GM12875 (cell line): ENCODE results near the gene FLT1.

Experiments
- H3K4me3 ChIP-seq: one replicate; pipeline ENCODE4 v1.5.1; 2011; ENCODE audit warnings: low read depth, low read length, control low read depth
- TF ChIP-seq, protein P1 (sequence below): IDR thresholded peaks from 2 replicates; pipeline ENCODE4 v1.5.1; 2011; ENCODE audit warnings: low read depth, mild to moderate bottlenecking, control low read depth, inconsistent platforms, low read length, moderate library complexity, borderline replicate concordance; ENCODE audit not compliant: insufficient read depth

FLT1 gene

DNA sequence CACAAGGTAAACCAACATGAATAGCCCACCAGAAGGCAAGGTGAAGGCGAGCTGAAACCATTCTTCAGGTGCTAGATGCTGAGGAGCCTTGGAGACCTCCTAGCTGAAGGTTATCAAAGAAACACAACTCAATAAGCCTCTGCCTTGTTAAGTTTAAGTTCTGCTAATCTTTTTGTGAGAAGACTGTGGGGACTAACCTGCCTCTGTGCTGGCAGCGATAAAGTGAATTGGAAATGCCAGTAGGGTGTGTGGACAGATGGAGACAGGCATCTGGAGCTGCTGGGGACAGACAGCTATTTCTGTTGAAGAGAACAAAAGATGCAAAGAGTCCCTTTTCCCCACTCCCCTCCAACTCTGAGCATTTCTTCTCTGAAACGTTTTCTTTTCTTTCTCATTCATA, 33.5 kb upstream of the FLT1 start:
- TF ChIP-seq, protein P1, sequence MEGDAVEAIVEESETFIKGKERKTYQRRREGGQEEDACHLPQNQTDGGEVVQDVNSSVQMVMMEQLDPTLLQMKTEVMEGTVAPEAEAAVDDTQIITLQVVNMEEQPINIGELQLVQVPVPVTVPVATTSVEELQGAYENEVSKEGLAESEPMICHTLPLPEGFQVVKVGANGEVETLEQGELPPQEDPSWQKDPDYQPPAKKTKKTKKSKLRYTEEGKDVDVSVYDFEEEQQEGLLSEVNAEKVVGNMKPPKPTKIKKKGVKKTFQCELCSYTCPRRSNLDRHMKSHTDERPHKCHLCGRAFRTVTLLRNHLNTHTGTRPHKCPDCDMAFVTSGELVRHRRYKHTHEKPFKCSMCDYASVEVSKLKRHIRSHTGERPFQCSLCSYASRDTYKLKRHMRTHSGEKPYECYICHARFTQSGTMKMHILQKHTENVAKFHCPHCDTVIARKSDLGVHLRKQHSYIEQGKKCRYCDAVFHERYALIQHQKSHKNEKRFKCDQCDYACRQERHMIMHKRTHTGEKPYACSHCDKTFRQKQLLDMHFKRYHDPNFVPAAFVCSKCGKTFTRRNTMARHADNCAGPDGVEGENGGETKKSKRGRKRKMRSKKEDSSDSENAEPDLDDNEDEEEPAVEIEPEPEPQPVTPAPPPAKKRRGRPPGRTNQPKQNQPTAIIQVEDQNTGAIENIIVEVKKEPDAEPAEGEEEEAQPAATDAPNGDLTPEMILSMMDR = no peak
- H3K4me3 ChIP-seq = no peak overlapping the region

DNA sequence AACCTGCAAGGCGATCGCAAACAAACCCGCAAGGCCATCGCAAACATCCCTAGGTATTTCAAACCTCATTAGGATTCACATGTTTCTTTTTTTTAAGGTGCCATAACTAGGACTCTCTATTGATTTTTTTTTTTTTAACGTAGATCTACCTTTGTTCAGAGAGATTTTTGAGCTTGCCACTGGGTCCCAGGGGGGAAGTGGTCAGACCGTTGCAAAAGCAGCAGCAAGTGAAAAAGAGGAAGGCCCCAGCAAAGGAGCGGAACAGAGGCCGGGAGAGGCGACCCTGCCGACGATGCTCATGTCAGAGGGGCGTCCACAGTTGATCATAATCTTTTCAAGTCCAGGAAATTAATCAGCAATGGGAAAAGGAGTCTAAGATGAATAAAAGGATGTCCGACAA, 32.7 kb upstream of the FLT1 start:
- TF ChIP-seq, protein P1 = no peak

DNA sequence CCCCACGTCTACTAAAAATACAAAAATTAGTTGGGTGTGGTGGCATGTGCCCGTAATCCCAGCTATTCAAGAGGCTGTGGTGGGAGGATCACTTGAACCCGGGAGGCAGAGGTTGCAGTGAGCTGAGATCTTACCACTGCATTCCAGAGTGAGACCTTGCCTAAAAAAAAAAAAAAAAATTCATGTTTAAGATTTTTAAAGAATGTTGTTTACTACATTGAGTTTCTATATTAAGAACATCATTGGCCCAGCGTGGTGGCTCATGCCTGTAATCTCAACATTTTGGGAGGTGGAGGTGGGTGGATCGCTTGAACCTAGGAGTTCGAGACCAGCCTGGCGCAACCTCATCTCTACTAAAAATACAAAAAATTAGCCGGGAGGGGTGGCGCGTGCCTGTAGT, 31.9 kb upstream of the FLT1 start:
- TF ChIP-seq, protein P1 = no peak
- H3K4me3 ChIP-seq = no peak overlapping the region

More for the DNA sequence above, 32.7 kb upstream of the FLT1 start:
- H3K4me3 ChIP-seq = no peak overlapping the region

DNA sequence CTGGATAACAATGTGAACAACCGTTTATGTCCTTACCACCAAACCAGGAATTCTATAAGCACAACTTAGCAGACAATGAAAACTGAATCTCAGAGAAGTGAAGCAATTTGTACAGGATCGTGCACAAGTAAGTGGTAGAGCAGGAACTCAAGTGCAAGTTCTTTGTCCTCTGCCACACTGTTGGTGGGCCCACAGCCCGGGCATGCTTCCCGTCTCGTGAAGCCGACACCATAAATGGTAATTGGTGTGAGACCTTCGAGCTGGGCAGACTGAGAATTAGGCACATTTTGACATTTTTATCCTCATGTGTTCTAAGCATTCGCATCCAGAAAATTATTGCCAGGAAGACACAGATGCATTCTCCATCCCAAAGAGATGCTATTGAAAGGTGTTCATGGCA, 27.9 kb upstream of the FLT1 start:
- TF ChIP-seq, protein P1 = no peak
- H3K4me3 ChIP-seq = no peak overlapping the region

DNA sequence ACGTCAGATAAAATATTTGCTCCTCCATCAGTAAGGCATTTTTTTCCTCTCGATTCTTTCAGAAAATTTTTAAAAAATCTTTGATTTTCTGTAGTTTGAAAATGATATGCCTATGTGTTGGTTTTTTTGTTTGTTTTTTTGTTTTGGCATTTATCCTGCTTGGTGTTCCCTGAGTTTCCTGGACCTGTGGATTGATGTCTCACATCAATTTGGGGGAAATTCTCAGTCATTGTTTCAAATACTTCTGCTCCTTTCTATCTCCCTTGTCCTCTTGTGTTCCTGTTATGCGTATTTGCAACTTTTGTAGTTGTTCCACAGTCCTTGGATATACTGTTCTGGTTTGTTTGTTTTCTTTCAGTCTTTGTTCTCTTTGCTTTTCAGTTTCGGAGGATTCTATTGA, 18.8 kb upstream of the FLT1 start:
- TF ChIP-seq, protein P1 = no peak
- H3K4me3 ChIP-seq = no peak overlapping the region

DNA sequence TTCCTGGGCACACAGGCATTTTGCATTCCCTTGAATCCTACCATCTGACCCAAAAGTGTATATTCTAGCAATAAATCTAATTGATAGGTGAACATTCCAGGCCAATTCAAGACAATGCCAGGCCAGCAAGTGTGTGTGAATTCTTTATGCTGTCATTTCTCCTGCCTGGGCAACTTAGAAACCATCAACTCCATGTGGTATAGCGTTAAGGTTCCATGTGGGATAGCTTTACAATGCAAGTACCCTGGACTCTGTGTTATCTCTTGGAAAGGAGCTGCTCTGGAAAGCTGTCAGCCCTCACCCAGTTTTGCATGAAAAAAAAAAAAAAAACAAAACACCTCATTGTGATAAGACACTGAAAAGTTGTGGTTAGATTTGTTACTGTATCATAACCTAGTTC, 15.6 kb upstream of the FLT1 start:
- no peak overlapping the region for H3K4me3 ChIP-seq
- TF ChIP-seq, protein P1 = no peak

DNA sequence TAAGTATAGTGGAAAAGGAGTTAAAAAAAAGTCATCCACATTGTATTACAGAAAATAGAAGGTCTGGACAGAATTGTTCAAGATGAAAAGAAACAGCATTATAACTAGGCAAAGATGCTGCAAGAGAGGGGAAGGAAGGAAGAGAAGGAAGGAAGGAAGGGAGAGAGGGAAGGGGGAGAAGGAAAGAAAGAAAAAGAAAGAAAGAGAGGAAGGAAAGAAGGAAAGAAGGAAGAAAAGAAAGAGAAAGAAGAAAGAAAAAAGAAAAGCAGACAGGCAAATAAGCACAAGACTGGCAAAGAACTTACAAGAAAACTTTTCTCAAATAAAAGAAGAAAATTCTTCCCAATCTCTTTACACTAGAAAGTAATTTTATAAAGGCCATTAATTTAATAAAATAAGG, 15.1 kb upstream of the FLT1 start:
- H3K4me3 ChIP-seq = no peak overlapping the region
- TF ChIP-seq, protein P1 = no peak
